GM19324 (cell line): ENCODE data around the gene FOXP1.

Experiments
- ATAC-seq: cut with Tn5 transposase; IDR thresholded peaks from one replicate; pipeline ENCODE4 v1.9.1; 2021; ENCODE audit warnings: mild to moderate bottlenecking, moderate library complexity; ENCODE audit not compliant: unreplicated experiment, low FRiP score

The FOXP1 gene

DNA sequence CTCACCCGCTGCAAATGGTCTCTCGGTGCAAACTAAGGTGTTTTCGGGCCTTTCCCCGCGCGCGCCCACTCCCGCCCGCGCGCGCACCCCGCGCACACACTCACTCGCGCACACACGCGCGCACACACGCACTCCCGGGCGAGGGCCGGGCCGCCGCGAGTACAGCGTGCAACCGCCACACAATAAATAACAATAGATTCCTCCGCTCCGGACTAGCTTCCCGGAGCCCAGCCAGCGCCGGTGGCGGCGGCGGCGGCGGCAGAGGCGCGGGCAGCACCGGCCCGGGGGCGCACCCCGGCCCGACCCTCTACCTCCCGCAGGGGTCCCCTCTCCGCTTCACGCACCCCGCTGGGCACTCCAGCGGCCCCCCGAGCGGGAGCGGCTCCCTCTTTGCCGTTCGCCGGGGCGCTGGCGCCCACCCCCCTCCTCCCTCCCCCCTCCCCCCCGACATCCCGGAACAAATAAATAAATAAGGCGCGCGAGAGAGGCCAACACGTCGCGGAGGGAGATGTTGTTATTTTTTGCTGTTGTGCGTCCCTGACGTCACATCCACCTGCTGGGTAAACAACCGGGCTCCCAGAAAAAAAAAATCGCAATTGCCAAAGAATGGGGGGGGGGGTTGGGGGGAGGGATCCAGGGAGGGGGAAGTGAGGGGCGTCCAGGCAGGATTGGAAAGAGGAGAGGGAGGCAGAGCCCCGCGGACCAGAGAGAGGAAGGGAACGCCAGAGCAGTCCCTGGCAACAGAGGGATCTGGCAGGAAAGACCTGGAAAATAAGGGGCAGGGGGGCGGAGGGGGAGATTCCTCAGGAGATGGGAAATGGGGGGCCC, at the start of gene FOXP1:
TSS of gene FOXP1 (minus strand) at position 163 of the 828 bp plus-strand sequence. CDS start 385,347 bp downstream, outside the sequence.
- no peak for ATAC-seq

GRCh38 chr3:71629711-71630110, 46.2 kb upstream of the FOXP1 start:
- no peak for ATAC-seq

GRCh38 chr3:71629289-71629688, 45.8 kb upstream of the FOXP1 start:
- no peak for ATAC-seq

- ATAC-seq = no peak
Observed at GRCh38 chr3:71628522-71628921, 45.0 kb upstream of the FOXP1 start.

GRCh38 chr3:71625676-71626075, 42.1 kb upstream of the FOXP1 start:
- no peak for ATAC-seq

DNA sequence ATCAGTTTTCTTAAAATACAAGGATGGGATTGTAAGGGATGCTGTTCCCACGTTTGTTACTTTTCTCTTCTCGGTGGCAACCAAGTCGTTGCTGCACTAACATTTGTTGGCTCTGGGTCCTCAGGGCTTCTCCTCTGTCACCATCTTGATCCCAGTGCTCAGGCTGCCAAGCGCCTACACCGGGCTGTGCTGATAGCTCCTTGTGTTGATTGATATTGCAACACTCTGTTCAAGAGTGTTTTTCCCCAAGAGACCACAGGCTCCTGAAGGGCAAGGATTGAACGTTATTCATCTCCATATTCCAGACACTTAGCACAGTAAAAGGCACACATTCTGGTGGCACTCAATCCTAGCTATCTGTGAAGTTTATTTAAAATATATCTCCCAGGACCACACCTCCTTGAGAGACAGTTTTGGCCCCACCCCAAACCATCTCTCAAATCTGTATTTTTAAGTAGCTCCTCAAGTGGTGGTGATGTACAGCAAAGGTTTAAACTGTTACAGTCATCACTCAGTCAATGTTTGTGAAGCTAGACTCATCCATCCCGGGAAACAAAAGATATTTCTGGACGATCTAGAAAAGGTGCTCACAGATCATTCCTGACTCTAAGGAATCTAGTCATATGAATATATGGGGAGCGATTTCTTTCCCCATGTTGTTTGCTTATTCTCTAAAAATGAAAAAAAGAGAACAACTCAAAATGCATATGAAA, 38.5 kb upstream of the FOXP1 start:
- no peak for ATAC-seq

DNA sequence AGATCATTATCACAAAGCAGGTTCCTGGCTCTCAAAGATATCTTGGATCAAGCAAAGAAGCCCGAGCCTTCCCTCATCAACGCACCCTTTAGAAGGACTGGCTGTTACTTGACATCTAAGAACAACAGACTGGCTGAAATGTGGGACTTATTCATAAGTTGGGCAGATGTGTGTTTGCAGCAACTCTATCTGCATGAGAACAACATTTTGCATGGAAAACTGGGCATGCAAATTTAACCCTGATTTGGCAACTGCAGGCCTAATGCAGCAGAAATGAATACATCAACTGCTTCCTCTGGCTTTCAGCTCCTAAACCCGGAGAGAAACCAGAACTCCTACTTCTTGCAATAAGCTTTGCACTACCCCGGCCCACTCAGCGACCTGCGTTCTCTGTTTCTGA, 35.0 kb upstream of the FOXP1 start:
- ATAC-seq = no peak

- ATAC-seq = no peak
Observed at GRCh38 chr3:71616571-71617021, 33.1 kb upstream of the FOXP1 start.

DNA sequence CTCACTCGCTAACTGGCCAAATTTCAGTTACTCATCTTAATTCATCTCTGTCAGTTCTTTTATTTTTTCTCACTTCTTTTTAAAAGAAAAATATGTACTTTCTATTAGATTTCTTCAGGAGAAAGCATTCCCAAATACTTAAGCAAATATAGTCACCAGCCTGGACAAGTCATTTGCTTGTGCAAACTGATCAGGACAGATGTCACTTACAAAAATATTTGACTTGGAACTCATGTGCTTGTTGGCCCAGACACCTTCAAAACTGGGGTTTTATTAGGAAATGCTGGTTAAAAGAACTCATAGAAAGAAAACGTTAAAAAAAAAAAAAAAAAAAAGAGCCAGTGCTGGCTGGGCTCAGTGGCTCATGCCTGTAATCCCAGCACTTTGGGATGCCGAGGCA, 31.3 kb upstream of the FOXP1 start:
- no peak for ATAC-seq

GRCh38 chr3:71614426-71614825, 30.9 kb upstream of the FOXP1 start:
- ATAC-seq = no peak

DNA sequence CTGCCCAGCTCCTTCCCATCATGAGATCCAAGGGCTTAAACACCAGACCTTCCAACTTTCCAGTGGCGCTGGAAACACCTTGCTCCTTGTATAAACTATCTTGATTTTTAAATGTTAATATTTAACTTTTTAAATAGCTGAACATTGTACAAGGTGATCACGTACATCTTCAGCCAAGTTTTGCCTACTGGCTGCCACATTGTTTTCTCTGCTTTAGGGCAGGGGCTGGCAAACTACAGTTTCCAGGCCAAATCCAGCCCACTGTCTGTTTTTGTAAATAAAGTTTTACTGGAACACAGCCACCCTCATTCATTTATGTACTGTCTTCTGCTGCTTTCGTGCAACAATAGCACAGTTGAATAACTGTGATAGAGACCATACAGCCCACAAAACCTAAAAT, 27.6 kb upstream of the FOXP1 start:
- ATAC-seq = no peak

- no peak for ATAC-seq
Observed at GRCh38 chr3:71607364-71607763, 23.8 kb upstream of the FOXP1 start.

GRCh38 chr3:71606582-71606981, 23.1 kb upstream of the FOXP1 start:
- no peak for ATAC-seq

DNA sequence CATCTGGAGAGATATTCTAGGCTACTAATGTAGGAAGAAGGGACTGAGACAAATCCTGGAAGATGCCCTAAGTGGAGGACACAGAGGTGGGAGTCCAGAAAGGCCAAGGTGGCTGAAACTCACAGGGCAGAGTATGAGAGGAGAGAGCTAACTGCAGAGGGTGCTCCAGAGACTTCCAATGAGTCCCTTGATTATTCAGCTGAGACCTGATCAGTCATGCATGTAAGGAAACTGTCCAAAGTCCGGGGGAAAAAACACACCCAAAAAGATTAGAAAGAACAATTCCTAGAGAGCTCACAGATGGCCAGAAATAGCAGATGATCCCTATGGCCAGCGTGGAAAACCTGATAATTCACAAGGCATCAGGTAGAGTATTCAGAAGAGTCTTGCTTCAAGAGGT, 18.7 kb upstream of the FOXP1 start:
- ATAC-seq = no peak

- ATAC-seq = no peak
Observed at GRCh38 chr3:71601811-71602210, 18.3 kb upstream of the FOXP1 start.

DNA sequence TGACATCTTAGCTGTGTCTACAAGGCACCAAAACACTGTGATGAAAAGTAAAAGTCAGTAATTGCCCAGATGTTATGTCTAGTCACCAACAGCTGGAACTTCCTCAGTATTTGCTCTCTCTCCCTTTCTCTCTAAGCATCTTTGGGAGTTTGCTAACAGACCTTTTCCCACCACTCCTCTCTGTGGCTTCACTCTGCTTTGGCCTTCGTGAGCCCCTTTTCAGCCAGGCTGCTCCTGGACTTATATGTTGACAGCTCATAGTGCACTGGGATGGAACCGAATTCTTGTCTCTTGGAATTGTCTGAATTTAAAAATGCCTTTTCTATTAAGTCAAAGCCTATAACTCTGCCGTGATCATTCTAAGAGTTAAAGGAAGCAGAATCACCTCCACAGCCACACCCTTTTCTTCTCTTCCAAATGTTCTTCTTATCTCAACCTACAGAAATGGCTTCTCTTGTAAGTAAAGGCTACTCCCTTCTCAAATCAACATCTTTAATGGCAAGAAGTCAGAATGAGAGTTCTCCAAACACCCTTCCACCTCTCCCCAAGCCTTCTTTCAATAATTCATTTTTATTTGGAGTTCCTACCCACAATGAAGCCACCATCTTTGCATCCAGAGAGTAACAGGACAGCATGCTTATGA, 17.2 kb upstream of the FOXP1 start:
- no peak for ATAC-seq

- no peak for ATAC-seq
Observed at GRCh38 chr3:71599416-71599815, 15.9 kb upstream of the FOXP1 start.

GRCh38 chr3:71598292-71598691, 14.8 kb upstream of the FOXP1 start:
- no peak for ATAC-seq

DNA sequence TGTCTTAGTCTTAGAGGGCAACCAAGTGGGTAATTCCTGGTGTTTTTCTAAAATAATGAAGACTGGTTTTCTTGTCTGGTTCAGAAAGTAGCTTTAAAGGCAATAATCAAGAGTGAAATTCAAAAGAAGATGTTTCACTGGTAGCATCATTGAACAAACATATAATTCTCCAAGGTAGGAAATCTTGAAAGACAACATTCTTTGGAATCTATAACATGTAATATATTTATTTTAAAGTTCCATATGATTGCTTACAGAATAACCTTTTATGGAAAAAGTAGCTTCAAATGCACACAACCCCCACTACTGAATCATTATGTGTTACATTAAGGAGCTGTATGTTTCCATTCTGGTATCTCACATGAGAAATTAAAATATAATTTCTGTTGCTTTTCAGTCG, 13.8 kb upstream of the FOXP1 start:
- ATAC-seq = no peak

- no peak for ATAC-seq
Observed at GRCh38 chr3:71593106-71593505, 9.6 kb upstream of the FOXP1 start.

- no peak for ATAC-seq
Observed at GRCh38 chr3:71591101-71591500, 7.6 kb upstream of the FOXP1 start.
